Stimulated activated CD4-positive, alpha-beta T cell treated with anti-CD3 and anti-CD28 coated beads, Interleukin-4, amount 100 ng/mL, for 48 hours (primary cell): ENCODE measurements around the gene SLC35E3.
"Not testable (repeated sequence)": the region's sequence is repeated elsewhere in the genome, so short reads cannot be mapped to it uniquely, and the experiment has no call there.

Experiments used
- DNase-seq, 2 donors: peaks; one replicate each; pipeline ENCODE4 v3.0.0-alpha.2; 2020; ENCODE audit warnings: low read depth in 2 of 2

Gene SLC35E3

GRCh38 chr12:68813242-68813593 lies 67.2 kb downstream of the SLC35E3 start:
- no peak for DNase-seq

GRCh38 chr12:68814490-68815231 lies 68.7 kb downstream of the SLC35E3 start:
- DNase-seq = no peak

GRCh38 chr12:68815232-68815927 lies 69.4 kb downstream of the SLC35E3 start:
- DNase-seq = no peak

- no peak for DNase-seq
Measured at GRCh38 chr12:68815928-68816800, 70.2 kb downstream of the SLC35E3 start.

- not testable (repeated sequence) for DNase-seq
Measured at GRCh38 chr12:68819481-68819880, 73.5 kb downstream of the SLC35E3 start.

GRCh38 chr12:68821357-68822188 lies 75.6 kb downstream of the SLC35E3 start:
- no peak for DNase-seq

GRCh38 chr12:68823696-68824095 lies 77.7 kb downstream of the SLC35E3 start:
- no peak for DNase-seq

GRCh38 chr12:68824131-68824530 lies 78.2 kb downstream of the SLC35E3 start:
- DNase-seq = no peak

- DNase-seq = no peak
Measured at GRCh38 chr12:68824597-68825250, 78.7 kb downstream of the SLC35E3 start.

GRCh38 chr12:68825569-68826217 lies 79.7 kb downstream of the SLC35E3 start:
- DNase-seq = no peak

GRCh38 chr12:68827895-68828671 lies 82.1 kb downstream of the SLC35E3 start:
- DNase-seq = no peak

- no peak for DNase-seq
Measured at GRCh38 chr12:68828672-68829068, 82.7 kb downstream of the SLC35E3 start.
